NCI-H510A (cell line): Measurements from ENCODE around the gene PLA2G4A.
"Not testable (repeated sequence)": the region's sequence is repeated elsewhere in the genome, so short reads cannot be mapped to it uniquely, and the experiment has no call there.

Experiments
- DNase-seq: peaks from one replicate; lab custom pipeline; 2025; lab: John Stamatoyannopoulos, UW

The PLA2G4A gene

DNA sequence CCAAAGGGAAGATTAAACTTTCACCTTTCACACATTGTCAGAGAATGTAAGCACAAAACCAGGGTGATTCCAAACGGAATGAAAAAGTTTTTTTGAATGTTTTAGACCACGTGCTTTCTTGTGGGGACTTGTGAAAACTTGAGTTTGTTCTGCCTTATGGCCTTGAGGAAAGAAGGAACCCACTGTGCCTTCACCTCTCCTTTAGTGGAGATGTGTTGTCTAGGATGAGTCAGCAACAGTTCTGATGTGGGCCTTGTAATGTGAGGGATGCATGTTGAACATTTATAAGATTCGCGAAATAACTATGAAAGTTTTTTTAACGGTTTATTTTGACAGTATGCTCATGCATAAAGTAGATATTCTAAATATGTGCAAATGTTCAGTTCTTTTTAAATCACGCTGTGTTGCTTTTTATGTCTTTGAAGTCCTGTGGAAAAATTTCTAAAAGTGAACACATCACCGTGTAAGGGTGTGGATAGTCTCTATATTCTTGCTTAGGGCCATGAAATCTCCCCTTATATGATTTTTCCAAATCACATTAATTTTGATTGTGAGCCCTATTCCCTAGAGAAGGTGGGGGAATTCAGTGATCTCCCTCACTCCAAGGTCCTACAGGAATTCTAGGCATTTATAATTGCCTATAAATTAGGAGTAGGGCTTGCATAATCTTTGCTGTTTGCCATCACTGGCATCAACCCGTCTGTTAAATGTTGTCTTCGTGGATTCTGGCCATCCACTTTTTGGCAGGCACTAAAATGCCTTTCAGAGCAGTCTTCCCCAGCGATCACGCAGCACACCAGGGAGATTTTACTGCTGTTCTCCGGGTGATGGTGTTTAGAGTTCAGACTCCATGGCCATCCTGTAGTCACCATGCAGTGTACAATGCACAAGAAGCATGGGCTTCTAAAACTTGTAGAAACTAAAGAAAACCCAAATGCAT is 47.4 kb downstream of the PLA2G4A start:
- DNase-seq, result no peak

DNA sequence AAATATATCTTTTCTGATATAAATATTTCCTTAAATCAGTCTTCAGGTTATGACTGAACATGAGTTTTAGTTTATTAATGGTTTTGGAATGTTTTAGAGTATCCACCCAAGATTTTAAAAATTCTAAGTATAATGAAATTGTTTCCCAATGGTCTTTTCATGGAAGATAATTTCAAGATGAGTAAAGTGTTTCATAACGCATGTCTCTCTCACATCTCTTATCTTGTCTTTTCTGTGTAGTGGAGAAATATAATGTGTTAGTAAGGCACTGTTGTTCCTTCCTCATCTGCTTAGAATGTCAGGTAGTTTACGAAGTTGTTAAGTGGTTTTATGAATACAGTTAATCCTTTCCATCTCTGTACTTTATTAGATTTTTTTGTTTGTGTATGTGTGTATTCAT is 49.6 kb downstream of the PLA2G4A start:
- DNase-seq, result no peak

DNA sequence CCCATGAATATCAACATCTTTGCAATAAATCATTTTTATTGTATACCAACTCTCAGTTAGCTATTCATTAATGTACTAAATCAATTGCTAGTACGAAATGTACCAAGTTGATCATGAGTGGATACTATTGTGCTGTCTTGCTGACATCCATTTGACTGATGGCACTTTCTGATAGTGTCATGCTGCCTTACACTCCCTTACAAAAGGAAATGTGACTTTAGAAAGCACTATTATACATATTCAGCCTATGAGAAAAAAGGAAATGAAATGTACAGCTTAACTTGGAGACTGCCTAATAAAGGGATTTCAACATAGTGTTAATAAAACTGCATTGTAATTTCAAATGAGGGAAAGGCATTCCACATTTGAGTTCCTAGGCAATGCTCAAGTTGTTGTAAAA is 52.2 kb downstream of the PLA2G4A start:
- no peak for DNase-seq

DNA sequence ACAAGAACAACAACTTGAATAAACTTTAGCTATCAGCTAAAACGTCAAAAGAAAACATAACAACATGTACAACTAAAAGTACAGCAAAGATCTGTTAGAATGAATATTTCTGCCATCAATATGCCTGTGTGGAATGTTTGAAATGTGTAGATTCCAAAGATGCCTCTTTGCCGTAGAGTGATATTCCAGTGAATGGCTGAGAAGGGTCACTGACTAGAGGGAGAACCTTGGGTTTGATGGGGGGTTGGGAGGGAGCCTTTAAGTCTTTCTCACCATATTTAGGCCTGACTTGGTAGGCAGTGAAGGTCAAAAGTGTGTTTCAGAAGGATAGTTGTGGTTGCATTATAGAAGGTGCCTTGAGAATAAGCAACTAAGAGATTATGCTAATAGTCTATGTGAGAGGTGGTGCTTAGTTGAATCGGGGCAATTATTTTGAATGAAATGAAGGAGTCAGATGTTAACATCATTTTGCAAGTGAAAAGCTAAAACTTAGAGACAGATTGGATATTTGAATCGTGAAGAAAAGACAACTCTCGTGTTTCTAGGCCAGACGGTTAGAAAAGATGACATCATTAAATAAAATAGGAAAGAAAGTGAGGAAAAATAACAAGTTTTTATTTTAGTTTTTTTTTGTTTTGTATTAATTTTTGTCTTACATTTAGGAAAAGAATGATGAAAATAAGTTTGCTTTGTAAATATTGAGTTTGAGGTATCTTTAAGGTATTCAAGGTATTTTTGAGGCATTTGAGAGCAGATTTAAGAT is 53.8 kb downstream of the PLA2G4A start:
- DNase-seq, result no peak

DNA sequence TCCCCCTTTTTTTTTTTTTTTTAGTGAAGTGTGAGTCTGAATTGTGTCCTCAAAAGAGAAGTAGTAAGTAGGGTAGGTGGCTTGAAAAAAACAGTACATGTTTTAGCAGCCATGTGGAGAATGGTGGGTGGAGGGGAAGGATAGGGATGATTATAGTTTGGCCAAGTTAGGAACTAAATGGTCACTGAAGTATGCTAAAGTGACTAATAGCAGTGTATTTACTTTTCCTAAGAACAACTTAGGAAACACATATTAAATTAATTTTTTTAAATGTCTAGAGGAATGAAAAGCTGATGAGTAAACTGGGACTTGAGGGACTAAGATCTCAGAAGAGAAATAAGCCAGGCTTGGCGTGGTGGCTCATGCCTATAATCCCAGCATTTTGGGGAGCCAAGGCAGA is 55.5 kb downstream of the PLA2G4A start:
- no peak for DNase-seq

DNA sequence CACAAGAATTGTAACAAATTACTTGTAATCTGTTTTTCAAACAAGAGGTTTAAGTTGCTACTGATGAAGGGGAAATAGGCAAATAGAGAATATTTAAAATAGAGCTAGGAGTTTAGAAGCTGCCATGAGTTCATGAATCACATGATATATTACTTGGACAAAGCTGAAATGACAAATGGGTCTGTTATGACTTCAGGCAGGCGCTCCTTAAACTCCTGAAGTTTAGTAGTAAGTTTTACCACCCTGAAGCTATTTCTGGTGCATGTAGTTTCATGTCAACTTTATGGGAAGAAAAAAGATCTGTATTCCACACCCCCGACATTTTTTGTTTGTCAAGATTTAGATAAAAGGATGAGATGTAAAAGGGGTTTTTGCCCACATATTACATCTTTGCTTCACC is 58.5 kb downstream of the PLA2G4A start:
- DNase-seq, result no peak

DNA sequence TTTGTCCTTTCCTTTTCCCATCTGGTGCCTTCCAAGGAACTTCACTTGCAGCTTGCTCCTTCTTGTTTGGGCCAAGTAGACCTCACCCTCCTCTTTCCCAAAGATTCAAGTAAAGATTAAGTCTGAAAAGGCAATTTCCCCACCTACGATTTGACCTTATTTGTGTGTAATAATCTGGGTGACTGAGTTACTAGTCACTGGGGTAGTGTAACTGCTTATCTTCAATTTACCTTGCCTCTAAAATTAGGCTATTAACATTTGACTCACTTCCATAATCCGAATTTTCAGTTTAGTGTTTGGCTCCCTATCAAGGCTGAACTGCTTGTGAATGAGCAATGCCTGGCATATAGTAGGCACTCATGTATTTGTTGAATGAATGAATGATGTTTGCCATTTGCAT is 59.6 kb downstream of the PLA2G4A start:
- no peak for DNase-seq

DNA sequence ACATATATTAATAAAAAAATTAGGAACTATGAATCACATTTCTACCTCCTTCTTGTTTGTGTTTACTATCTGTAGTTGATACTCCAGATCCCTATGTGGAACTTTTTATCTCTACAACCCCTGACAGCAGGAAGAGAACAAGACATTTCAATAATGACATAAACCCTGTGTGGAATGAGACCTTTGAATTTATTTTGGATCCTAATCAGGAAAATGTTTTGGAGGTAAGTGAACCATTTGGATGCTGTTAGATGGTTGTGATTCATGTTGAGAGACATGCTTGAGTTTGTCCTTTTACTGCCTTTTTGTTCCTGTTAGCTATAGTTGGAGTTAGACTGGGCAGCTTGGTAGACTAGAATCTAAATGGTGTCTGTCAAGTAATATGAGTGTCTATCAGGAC is 64.2 kb downstream of the PLA2G4A start:
- DNase-seq, result no peak

DNA sequence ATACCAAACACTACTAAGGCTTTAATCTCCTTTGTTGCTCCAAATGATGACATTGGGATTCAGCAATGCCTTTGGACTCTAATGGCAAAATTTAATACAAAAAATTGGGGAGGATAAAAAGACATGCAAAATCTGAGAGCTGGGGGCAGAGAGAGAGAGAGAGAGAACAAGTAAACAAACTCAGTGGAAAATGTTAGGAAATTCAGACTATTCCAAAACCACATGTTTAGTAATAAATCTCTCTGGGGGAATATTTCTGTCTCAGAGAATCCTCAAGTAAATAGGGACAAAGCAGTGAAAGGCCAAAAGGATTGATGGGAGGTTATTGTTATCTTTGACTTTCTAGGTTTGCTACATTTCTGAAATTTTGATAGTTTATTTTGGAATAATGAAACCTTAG is 65.7 kb downstream of the PLA2G4A start:
- DNase-seq, result no peak

DNA sequence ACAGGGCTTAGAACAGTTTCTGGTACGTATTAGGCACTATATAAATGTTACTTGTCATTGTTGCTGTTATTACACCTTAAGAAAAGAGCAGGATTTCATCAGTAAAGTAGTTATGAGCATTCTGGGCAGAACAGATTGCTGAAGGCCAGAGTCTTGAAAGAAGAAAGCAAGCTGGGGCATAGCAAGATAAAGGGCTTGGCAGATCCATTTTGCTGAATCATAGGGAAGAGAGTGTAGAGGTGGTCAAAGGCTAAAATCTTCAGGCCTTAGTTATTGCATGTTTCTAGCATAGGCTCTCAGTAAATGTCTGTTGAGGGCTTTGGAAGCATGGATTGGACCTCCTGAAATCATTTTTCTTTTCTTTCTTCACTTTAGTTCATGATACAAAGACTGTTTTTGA is 67.5 kb downstream of the PLA2G4A start:
- no peak for DNase-seq

DNA sequence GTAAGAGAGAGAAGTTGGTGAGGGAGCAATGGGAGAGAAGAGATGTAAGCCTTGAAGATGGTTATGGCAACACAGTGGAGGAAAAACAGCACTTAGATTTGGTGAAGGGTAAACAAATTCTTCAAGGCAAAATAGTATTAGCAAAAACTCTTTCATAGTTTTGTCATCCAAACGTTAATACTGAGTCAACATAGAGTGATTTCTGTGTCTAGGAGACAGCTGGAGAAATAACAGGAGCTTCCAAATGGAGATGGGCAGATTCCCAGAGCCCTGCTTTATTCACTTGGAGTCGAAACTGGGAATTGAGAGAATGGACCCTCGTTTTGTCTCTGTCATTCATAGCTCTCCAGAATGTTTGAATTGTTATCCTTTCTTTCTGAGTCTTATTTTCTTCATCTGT is 68.3 kb downstream of the PLA2G4A start:
- DNase-seq, result no peak

DNA sequence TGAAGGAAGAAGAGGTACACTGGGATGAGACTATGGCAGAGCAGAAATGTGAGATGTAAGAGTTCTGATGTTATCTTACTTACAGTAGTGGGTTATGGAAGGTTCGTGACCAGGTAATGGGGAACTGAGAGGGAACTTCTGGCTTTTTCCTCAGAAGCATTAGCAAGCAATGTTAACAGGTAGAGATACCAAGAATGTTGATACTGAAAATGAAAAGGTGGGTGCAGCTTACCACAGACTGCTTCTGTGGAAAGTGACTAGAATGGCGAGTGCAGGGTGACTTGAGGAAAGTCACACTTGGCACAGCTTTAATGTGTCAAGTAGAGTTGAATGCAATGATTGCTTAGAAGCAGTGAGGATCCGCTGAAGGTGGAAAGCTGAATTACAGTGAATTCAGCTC is 70.8 kb downstream of the PLA2G4A start:
- no peak for DNase-seq

DNA sequence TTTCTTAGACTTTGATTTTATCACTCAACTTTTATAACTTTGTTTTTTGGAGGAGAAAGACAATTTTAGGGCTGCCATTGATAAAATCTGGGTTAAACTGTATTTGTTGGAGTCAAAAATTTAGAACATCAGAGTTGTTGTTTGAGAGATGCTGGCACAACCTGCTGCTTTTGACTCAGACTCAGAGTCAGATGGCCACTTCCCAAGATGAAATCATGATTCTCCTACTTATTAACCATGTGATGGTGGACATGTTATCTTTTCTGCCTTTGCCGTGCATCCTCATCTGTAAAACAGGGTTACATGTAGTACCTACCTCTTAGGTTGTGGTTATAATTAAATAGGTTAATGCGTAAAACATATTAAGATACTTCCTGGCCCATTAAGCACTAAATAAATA is 71.2 kb downstream of the PLA2G4A start:
- no peak for DNase-seq

DNA sequence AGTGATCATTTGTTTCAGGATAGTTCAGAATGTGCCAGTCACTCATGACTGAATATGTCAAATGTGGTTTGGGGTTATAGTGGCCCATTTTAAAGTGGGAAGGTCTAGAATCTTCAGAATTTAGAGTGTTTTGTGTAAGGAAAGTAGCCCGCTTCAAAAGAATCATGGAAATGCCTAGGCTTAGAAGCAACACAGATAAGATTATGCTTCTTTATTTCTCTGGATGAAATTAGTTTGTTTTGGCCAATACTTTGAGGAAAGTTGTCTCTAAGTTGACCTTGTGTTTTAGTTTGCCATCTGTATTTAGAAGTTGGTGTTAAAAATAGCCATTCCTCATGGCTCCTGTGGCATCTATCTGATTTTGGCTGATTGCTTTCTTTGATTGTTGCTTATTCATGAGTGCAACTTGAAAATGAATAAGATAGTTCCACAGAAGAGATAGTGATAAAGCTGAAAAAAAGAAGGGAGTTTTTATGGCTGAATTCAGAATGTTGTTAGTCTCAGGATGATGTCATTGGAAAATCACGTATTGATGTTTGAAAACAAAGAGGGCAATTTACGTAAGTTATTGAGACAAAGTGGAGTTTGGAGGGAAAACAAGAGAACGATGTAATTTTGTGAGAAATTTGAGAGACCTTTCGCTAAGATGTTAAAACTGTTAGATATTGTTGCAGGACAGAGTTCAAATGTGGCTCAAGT is 71.9 kb downstream of the PLA2G4A start:
- DNase-seq, result no peak

DNA sequence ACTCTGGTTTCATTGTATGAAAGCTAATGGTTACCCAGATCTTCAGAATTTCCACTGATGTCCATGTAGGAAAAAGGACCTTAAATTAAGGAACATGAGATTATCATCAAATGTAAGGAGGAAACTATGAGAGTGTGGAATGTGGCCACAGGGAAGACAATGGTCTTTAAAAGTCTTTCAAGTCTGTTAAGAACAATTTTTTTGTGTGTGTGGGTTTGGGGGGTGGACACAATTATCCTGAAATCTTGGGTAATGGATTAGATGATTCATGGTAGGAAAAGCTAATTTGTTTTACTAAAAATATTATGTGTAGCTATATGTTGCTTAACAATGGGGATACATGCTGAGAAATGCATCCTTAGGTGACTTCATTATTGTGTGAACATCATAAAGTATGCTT is 72.9 kb downstream of the PLA2G4A start:
- no peak for DNase-seq

DNA sequence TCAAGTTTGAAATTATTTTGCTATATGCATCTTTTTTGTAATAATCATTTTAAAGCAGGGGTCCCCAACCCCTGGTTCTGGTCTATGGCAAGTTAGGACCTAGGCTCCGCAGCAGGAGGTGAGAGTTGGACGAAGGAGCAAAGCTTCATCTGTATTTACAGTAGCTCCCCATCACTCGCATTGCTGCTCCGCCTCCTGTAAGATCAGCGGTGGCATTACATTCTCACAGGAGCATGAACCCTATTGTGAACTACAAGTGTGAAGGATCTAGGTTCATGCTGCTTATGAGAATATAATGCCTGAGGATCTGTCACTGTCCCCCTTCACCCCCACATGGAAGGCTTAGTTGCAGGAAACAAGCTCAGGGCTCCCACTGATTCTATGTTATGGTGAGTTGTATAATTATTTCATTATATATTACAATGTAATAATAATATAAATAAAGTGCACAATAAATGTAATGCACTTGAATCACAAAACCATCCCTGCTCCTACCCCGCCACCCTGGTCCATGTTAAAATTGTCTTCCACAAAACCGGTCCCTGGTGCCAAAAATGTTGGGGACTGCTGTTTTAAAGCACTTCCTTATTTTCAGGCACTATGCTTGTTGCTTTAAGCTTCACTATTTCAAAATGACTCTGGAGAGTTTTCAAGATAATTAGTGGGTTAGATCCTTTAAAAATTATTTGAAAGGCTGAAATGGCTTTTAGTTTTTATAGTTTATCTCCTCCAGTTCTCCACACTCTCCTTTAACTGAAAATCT is 74.8 kb downstream of the PLA2G4A start:
- no peak for DNase-seq

DNA sequence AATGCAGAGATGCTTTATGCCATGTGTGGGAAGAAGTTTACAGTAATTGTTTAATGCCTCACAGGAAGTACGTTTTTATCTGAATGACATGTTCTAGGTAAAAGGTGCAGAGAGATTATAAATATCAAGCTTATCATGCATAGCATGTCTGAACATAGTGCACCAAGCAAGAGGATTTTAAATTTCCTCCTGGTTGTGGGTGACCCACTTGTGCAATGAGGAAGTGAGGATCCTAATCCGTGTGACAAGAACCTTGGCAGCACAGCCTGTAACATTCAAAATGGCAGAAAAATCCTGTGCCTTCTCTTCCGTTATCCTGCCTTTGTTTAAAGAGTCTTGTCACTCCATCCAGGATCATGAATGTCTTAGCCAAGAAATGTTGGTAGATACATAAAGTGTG is 75.6 kb downstream of the PLA2G4A start:
- no peak for DNase-seq

DNA sequence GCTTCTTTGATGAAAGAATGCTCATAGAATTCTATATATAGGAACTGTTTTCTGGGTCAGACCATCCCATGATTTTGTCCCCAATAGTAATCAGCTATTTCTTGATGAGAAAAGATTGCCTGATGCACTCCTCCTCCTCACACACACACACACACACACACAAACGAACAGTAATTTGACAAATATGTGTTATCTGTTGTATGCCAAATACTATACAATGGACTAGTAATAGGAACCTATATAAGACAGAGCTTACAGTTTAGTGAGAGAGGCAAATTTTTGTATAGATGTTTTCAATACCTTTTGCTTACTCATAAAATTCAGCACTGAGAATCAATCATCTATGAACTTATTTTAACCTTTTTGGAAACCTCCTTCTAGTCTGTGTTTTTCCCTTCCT is 76.8 kb downstream of the PLA2G4A start:
- DNase-seq, result no peak

DNA sequence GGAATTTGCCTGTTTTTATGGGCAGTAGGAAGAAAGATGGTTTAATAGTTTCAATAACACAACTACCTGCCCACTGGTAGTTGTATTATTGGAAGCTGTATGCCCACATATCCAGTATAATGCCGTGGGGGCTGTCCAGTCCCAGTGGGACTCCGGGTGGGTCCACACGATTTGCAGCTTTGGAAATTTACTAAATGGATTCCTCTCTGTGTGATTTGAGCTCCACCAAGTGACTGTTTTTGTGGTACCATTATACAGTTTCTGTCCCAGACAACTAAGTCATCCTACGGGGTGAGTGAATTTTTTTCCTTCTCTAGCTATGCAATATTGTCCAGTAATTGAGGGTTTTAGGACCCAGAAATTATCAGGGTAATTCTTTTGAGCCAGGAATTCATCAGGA is 86.8 kb downstream of the PLA2G4A start:
- no peak for DNase-seq

DNA sequence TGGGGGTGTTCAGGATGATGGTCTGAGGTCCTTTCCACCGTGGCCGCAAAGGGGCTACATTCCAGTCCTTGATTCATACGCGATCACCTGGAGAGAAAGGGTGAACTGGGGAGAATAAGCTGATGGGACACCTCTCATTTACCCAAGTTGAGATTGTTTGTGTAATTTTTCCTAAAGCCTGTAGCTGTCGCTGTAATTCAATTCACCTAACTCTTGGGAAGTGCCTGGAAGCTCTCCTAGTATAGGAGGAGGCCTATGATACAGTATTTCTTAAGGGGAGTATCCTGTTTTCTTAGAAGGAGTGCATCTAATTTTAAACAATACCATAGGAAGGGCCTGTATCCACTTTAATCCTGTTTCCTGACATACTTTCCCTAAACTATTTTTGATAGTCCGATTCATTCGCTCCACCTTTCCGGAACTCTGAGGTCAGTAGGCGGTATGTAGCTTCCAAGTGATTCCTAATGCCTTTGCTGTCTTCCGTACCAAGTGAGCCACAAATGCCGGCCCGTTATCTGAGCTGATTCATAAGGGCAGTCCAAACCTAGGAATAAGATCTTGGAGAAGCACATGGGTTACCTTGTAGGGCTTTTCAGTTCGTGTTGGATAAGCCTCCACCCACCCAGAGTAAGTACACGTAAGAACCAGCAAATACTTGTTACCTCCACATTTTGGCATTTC is 88.5 kb downstream of the PLA2G4A start:
- not testable (repeated sequence) for DNase-seq

DNA sequence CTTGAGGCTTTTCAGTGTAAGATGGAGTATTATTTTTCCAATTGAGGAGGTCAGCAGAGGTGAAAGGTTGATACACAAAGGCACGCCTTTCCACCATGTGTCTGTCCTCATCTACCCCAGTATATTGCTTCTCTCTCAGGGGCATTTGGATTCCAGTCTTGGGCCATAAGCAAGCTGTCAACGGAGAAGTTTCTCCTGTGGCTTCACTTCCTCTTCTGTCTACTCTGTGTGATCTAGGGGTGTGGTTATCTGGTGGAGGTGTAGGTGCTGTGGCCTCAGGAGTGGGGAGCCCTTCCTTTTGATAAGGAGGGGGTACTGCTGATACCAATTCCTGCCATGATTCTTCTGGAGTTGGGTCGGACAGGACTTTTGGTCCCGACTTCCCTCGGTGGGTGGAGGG is 92.6 kb downstream of the PLA2G4A start:
- DNase-seq, result not testable (repeated sequence)
